Measurements from ENCODE around the gene GALNT16. TPM values are rescaled to one million over a fixed set of nuclear protein-coding genes. Genes with fewer than 3 reads are reported as not detected.

GALNT16 gene
- total RNA-seq, 2 experiments from 2014 or later: 0.09 TPM; not detected in 1

GRCh38 chr14:69319911-69320310, 60.0 kb downstream of the GALNT16 start:
- H3K4me1 ChIP-seq (ENCODE audit: insufficient read depth, low read length, poor library complexity, severe bottlenecking): peaks cover 18% of the 10 kb centered on the region
- CTCF ChIA-PET (ENCODE audit: unreplicated experiment): no interaction called here
- no TSS peak for BruUV-seq (replicated peaks)

GRCh38 chr14:69320581-69321365, 60.8 kb downstream of the GALNT16 start:
- no peaks in the 10 kb centered on the region for H3K36me3 ChIP-seq (ENCODE audit: insufficient read depth, low read length)
- no peak overlapping the region for H3K4me2 ChIP-seq (ENCODE audit: low read length)
- no peak overlapping the region for H3K27ac ChIP-seq (ENCODE audit: low read depth, low read length, poor library complexity, severe bottlenecking)
- TF ChIP-seq, protein P1, sequence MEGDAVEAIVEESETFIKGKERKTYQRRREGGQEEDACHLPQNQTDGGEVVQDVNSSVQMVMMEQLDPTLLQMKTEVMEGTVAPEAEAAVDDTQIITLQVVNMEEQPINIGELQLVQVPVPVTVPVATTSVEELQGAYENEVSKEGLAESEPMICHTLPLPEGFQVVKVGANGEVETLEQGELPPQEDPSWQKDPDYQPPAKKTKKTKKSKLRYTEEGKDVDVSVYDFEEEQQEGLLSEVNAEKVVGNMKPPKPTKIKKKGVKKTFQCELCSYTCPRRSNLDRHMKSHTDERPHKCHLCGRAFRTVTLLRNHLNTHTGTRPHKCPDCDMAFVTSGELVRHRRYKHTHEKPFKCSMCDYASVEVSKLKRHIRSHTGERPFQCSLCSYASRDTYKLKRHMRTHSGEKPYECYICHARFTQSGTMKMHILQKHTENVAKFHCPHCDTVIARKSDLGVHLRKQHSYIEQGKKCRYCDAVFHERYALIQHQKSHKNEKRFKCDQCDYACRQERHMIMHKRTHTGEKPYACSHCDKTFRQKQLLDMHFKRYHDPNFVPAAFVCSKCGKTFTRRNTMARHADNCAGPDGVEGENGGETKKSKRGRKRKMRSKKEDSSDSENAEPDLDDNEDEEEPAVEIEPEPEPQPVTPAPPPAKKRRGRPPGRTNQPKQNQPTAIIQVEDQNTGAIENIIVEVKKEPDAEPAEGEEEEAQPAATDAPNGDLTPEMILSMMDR (conservative IDR thresholded peaks at IDR 0.05; ENCODE audit: low read length): no peak
- no peak for TF ChIP-seq EZH2phosphoT487 (IDR thresholded peaks at IDR 0.05; ENCODE audit: borderline replicate concordance, low read depth, low read length)
- intact Hi-C loops (cut with micrococcal nuclease; ENCODE audit: unreplicated experiment): no loop called here
- H3K9me3 ChIP-seq (ENCODE audit: low read length): no peaks in the 10 kb centered on the region
- H3K4me1 ChIP-seq (ENCODE audit: insufficient read depth, low read length, poor library complexity, severe bottlenecking): peaks cover 18% of the 10 kb centered on the region
- H3K79me2 ChIP-seq (ENCODE audit: insufficient read depth, low read depth, low read length): no peaks in the 10 kb centered on the region
- H2AFZ ChIP-seq (ENCODE audit: low read length): no peak overlapping the region
- no peaks in the 10 kb centered on the region for H4K20me1 ChIP-seq (ENCODE audit: insufficient read depth, low read length)
- no peak overlapping the region for H3K4me3 ChIP-seq (ENCODE audit: low read depth, low read length, poor library complexity, severe bottlenecking)
- no peak for DNase-seq (ENCODE audit: low spot score)
- ChIA-PET POLR2A (interaction anchor here (0.6 kb wide), 1 partner anchor 231 kb away, joined by 3 read pairs; no protein-coding TSS in a partner anchor), CTCF (ENCODE audit: unreplicated experiment) (no interaction called here)
- no peaks in the 10 kb centered on the region for H3K9me2 ChIP-seq (ENCODE audit: insufficient read depth, low read length)
- no TSS peak for BruUV-seq (replicated peaks)

More at GRCh38 chr14:69319911-69320310, 60.0 kb downstream of the GALNT16 start:
- Histone ChIP-seq H3K27ac (ENCODE audit: low read depth, low read length, poor library complexity, severe bottlenecking) (no peak overlapping the region), H3K9me2 (ENCODE audit: insufficient read depth, low read length) (no peaks in the 10 kb centered on the region), H4K20me1 (ENCODE audit: insufficient read depth, low read length) (no peaks in the 10 kb centered on the region), H3K36me3 (ENCODE audit: insufficient read depth, low read length) (no peaks in the 10 kb centered on the region), H3K4me2 (ENCODE audit: low read length) (no peak overlapping the region), H3K9me3 (ENCODE audit: low read length) (no peaks in the 10 kb centered on the region), H3K79me2 (ENCODE audit: insufficient read depth, low read depth, low read length) (no peaks in the 10 kb centered on the region), H2AFZ (ENCODE audit: low read length) (no peak overlapping the region), H3K4me3 (ENCODE audit: low read depth, low read length, poor library complexity, severe bottlenecking) (no peak overlapping the region)
- no peak for DNase-seq (ENCODE audit: low spot score)
- POLR2A ChIA-PET: interaction anchor here (0.6 kb wide), 1 partner anchor 231 kb away, joined by 3 read pairs; no protein-coding TSS in a partner anchor
- intact Hi-C loops (cut with micrococcal nuclease; ENCODE audit: unreplicated experiment): no loop called here
- no peak for TF ChIP-seq EZH2phosphoT487 (IDR thresholded peaks at IDR 0.05; ENCODE audit: borderline replicate concordance, low read depth, low read length)
- TF ChIP-seq, protein P1 (conservative IDR thresholded peaks at IDR 0.05; ENCODE audit: low read length): no peak

Measured in OCI-LY7 (cell line).